Measurements from ENCODE around the gene EYA4.

EYA4 gene

GRCh38 chr6:133577851-133578250 is 336.7 kb downstream of the EYA4 start:
- in situ Hi-C loops (cut with MboI; ENCODE audit: low pct_unique_long_range_greater_than_20kb, low sequenced_read_pairs, unreplicated experiment), result no loop called here
- no peak for DNase-seq (ENCODE audit: low spot score)
- TF ChIP-seq, protein P1, sequence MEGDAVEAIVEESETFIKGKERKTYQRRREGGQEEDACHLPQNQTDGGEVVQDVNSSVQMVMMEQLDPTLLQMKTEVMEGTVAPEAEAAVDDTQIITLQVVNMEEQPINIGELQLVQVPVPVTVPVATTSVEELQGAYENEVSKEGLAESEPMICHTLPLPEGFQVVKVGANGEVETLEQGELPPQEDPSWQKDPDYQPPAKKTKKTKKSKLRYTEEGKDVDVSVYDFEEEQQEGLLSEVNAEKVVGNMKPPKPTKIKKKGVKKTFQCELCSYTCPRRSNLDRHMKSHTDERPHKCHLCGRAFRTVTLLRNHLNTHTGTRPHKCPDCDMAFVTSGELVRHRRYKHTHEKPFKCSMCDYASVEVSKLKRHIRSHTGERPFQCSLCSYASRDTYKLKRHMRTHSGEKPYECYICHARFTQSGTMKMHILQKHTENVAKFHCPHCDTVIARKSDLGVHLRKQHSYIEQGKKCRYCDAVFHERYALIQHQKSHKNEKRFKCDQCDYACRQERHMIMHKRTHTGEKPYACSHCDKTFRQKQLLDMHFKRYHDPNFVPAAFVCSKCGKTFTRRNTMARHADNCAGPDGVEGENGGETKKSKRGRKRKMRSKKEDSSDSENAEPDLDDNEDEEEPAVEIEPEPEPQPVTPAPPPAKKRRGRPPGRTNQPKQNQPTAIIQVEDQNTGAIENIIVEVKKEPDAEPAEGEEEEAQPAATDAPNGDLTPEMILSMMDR (IDR thresholded peaks at IDR 0.05; ENCODE audit: extremely low read depth, insufficient read depth, missing control alignments), result no peak
